HG03175 (cell line): Measurements from ENCODE around the gene ELANE.
"Not testable (repeated sequence)": the region's sequence is repeated elsewhere in the genome, so short reads cannot be mapped to it uniquely, and the experiment has no call there.

Experiments
- ATAC-seq: cut with Tn5 transposase; IDR thresholded peaks from one replicate; pipeline ENCODE4 v1.9.1; 2021; ENCODE audit warnings: mild to moderate bottlenecking, moderate library complexity; ENCODE audit not compliant: unreplicated experiment

Gene ELANE

GRCh38 chr19:835210-835810 lies 16.8 kb upstream of the ELANE start:
- ATAC-seq = no peak

- no peak for ATAC-seq
Measured at GRCh38 chr19:840519-841206, 11.4 kb upstream of the ELANE start, which contains the start of gene PRTN3. PRTN3 (plus strand) TSS chr19:840999; CDS start chr19:841009, 10 bp downstream.

- not testable (repeated sequence) for ATAC-seq
Measured at GRCh38 chr19:842802-843179, 9.3 kb upstream of the ELANE start.

GRCh38 chr19:843180-843835 lies 8.8 kb upstream of the ELANE start:
- ATAC-seq = no peak

- no peak for ATAC-seq
Measured at GRCh38 chr19:843836-844545, 8.1 kb upstream of the ELANE start.

- ATAC-seq = no peak
Measured at GRCh38 chr19:844546-844971, 7.5 kb upstream of the ELANE start.

GRCh38 chr19:845707-846521 lies 6.2 kb upstream of the ELANE start:
- ATAC-seq = no peak

- ATAC-seq = no peak
Measured at GRCh38 chr19:848386-848921, 3.6 kb upstream of the ELANE start.

GRCh38 chr19:849195-849594 lies 2.9 kb upstream of the ELANE start:
- not testable (repeated sequence) for ATAC-seq

GRCh38 chr19:850221-850978 lies 1.7 kb upstream of the ELANE start:
- no peak for ATAC-seq

GRCh38 chr19:850979-851335 lies 1.1 kb upstream of the ELANE start:
- ATAC-seq = no peak

- ATAC-seq = no peak
Measured at GRCh38 chr19:853014-853585, 997 bp downstream of the ELANE start.

GRCh38 chr19:853614-854220 lies 1.6 kb downstream of the ELANE start:
- not testable (repeated sequence) for ATAC-seq

- ATAC-seq = no peak
Measured at GRCh38 chr19:854549-854948, 2.4 kb downstream of the ELANE start.

GRCh38 chr19:855142-855541 lies 3.0 kb downstream of the ELANE start:
- ATAC-seq = no peak

- ATAC-seq = no peak
Measured at GRCh38 chr19:855566-856120, 3.5 kb downstream of the ELANE start.

- ATAC-seq = no peak
Measured at GRCh38 chr19:858284-858683, 6.2 kb downstream of the ELANE start.
